AG09319 (cell line): ENCODE measurements around the gene KIAA1958.

ENCODE experiments used
- DNase-seq: peaks from one replicate; pipeline ENCODE4 v3.0.0-alpha.2; 2010; ENCODE audit warnings: low read depth; ENCODE audit errors: extremely low read depth
- TF ChIP-seq, protein P1 (sequence below): IDR thresholded peaks from 2 replicates; pipeline ENCODE4 v1.5.1; 2011; ENCODE audit warnings: low read depth, mild to moderate bottlenecking, inconsistent platforms, low read length, moderate library complexity

The KIAA1958 gene

GRCh38 chr9:112496074-112496722 is 9.6 kb downstream of the KIAA1958 start:
- TF ChIP-seq, protein P1, sequence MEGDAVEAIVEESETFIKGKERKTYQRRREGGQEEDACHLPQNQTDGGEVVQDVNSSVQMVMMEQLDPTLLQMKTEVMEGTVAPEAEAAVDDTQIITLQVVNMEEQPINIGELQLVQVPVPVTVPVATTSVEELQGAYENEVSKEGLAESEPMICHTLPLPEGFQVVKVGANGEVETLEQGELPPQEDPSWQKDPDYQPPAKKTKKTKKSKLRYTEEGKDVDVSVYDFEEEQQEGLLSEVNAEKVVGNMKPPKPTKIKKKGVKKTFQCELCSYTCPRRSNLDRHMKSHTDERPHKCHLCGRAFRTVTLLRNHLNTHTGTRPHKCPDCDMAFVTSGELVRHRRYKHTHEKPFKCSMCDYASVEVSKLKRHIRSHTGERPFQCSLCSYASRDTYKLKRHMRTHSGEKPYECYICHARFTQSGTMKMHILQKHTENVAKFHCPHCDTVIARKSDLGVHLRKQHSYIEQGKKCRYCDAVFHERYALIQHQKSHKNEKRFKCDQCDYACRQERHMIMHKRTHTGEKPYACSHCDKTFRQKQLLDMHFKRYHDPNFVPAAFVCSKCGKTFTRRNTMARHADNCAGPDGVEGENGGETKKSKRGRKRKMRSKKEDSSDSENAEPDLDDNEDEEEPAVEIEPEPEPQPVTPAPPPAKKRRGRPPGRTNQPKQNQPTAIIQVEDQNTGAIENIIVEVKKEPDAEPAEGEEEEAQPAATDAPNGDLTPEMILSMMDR, result no peak
- no peak for DNase-seq

GRCh38 chr9:112500842-112501241 is 14.2 kb downstream of the KIAA1958 start:
- TF ChIP-seq, protein P1, result no peak

GRCh38 chr9:112501287-112501686 is 14.7 kb downstream of the KIAA1958 start:
- DNase-seq, result no peak

More at GRCh38 chr9:112500842-112501241, 14.2 kb downstream of the KIAA1958 start:
- DNase-seq, result no peak

GRCh38 chr9:112502175-112502946 is 15.7 kb downstream of the KIAA1958 start:
- DNase-seq, result no peak
- TF ChIP-seq, protein P1, result no peak

More at GRCh38 chr9:112501287-112501686, 14.7 kb downstream of the KIAA1958 start:
- TF ChIP-seq, protein P1, result no peak

GRCh38 chr9:112503170-112503569 is 16.5 kb downstream of the KIAA1958 start:
- TF ChIP-seq, protein P1, result no peak
- DNase-seq, result no peak

DNA sequence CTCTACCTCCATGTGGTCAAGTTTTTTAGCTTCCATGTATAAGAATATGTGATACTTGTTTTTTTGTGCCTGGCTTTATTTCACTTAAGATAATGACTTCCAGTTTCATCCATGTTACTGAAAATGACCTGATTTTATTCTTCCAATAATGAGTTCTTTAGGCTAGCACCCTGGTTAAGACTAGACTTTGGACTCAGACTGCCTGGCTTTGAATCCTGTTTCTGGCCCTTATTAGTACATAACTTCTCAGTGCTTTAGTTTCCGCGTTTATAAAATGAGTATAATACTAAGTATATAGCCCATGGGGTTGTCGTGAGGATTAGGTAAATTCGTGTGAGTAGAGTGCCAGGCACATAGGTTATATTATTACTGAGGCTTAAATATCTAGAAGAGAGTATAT is 18.5 kb downstream of the KIAA1958 start:
- TF ChIP-seq, protein P1, result no peak
- no peak for DNase-seq

GRCh38 chr9:112505607-112506006 is 19.0 kb downstream of the KIAA1958 start:
- DNase-seq, result no peak
- TF ChIP-seq, protein P1, result no peak
